PC-9 (cell line): ENCODE results near the gene RNF168. TPM values are rescaled to one million over a fixed set of nuclear protein-coding genes. Genes with fewer than 3 reads are reported as not detected.

Experiments used
- BruUV-seq: library from RNA; stranded (reverse); fragments of 400-500 nt; replicated peaks from 2 replicates; lab custom pipeline; 2021; lab: Mats Ljungman, UMichigan
- CTCF ChIA-PET: fragments of 300-600 bp; sonication (Branson Sonifier 250); formaldehyde crosslinking; loops from one replicate; lab custom pipeline; 2022; ENCODE audit warnings: antibody characterized with exemption; lab: Charles Lee
- POLR2A ChIA-PET: fragments of 300-600 bp; sonication (Branson Sonifier 250); formaldehyde crosslinking; loops from one replicate; lab custom pipeline; 2022; ENCODE audit warnings: antibody characterized with exemption; ENCODE audit not compliant: unreplicated experiment; lab: Charles Lee
- DNase-seq, 2 experiments: peaks; one replicate each; pipeline versions ENCODE4 v3.0.0 to v3.0.0-alpha.2; 2015 to 2022; ENCODE audit warnings: mixed read lengths in 1 of 2
- H2AFZ ChIP-seq: fragments of 200-600 bp; sonication (generic); 2 replicates; pipeline ENCODE4 v1.8.1; 2017; ENCODE audit warnings: antibody characterized with exemption
- H3F3A ChIP-seq: fragments of 200-600 bp; sonication (generic); 2 replicates; pipeline ENCODE4 v1.8.1; 2017; ENCODE audit warnings: antibody characterized with exemption, mild to moderate bottlenecking, low read depth; ENCODE audit not compliant: insufficient read depth
- H3K27ac ChIP-seq: fragments of 200-600 bp; sonication (generic); 2 replicates; pipeline ENCODE4 v1.6.1; 2016; ENCODE audit warnings: mixed run types
- H3K27me3 ChIP-seq: fragments of 200-600 bp; sonication (generic); 2 replicates; pipeline ENCODE4 v1.6.1; 2016; ENCODE audit warnings: low read depth, mixed run types; ENCODE audit not compliant: insufficient read depth
- H3K36me3 ChIP-seq: fragments of 200-600 bp; sonication (generic); 2 replicates; pipeline ENCODE4 v1.6.1; 2016; ENCODE audit warnings: low read depth, mixed run types
- H3K4me1 ChIP-seq: fragments of 200-600 bp; sonication (generic); replicated peaks from 2 replicates; pipeline ENCODE4 v1.6.1; 2016; ENCODE audit warnings: mixed run types; ENCODE audit not compliant: insufficient read depth
- H3K4me2 ChIP-seq: fragments of 200-600 bp; sonication (generic); 2 replicates; pipeline ENCODE4 v1.6.1; 2017; ENCODE audit warnings: mixed run types
- H3K4me3 ChIP-seq: fragments of 200-600 bp; sonication (generic); 2 replicates; pipeline ENCODE4 v1.6.1; 2016; ENCODE audit warnings: mixed run types
- H3K79me2 ChIP-seq: fragments of 200-600 bp; sonication (generic); 2 replicates; pipeline ENCODE4 v1.6.1; 2017; ENCODE audit warnings: low read depth, mixed run types
- H3K9me2 ChIP-seq: fragments of 200-600 bp; sonication (generic); 2 replicates; pipeline ENCODE4 v1.8.1; 2017; ENCODE audit warnings: mild to moderate bottlenecking; ENCODE audit not compliant: insufficient read depth
- H3K9me3 ChIP-seq: fragments of 200-600 bp; sonication (generic); 2 replicates; pipeline ENCODE4 v1.8.1; 2016; ENCODE audit warnings: low read depth; ENCODE audit not compliant: insufficient read depth
- H4K20me1 ChIP-seq: fragments of 200-600 bp; sonication (generic); 2 replicates; pipeline ENCODE4 v1.8.1; 2017; ENCODE audit not compliant: insufficient read depth
- CTCF ChIP-seq: fragments of 200-600 bp; sonication (generic); conservative IDR thresholded peaks from 2 replicates; pipeline ENCODE4 v1.6.1; 2017; ENCODE audit warnings: mixed run types, antibody characterized with exemption, mild to moderate bottlenecking, moderate library complexity
- EZH2 ChIP-seq: fragments of 200-600 bp; sonication (generic); IDR thresholded peaks from 2 replicates; pipeline ENCODE4 v1.8.0; 2017; ENCODE audit warnings: antibody characterized with exemption, low read depth
- intact Hi-C: fragments of 100-400 bp; cut with micrococcal nuclease; formaldehyde crosslinking; loops from one replicate; pipeline ENCODE4 v1.10.0; 2022; ENCODE audit not compliant: unreplicated experiment
- total RNA-seq: library from RNA; stranded (reverse); gene quantifications from 2 replicates; pipeline ENCODE4 v1.2.3, GENCODE V29; 2021

RNF168 gene
- total RNA-seq, 1 experiment from 2014 or later = 60.6 TPM

- H4K20me1 ChIP-seq = peaks cover 89% of the 10 kb centered on the region
- H3K79me2 ChIP-seq = peaks cover 96% of the 10 kb centered on the region
- H3K4me3 ChIP-seq = no peak overlapping the region
- no peak overlapping the region for H2AFZ ChIP-seq
- ChIA-PET POLR2A (no interaction called here), CTCF (no interaction called here)
- no peaks in the 10 kb centered on the region for H3K9me2 ChIP-seq
- H3F3A ChIP-seq = peaks cover 6% of the 10 kb centered on the region; the same call in 1 of the 2 replicates
- no peaks in the 10 kb centered on the region for H3K27me3 ChIP-seq
- no peaks in the 10 kb centered on the region for H3K4me1 ChIP-seq
- no peaks in the 10 kb centered on the region for H3K36me3 ChIP-seq
- no peak for DNase-seq
- no peak for TF ChIP-seq EZH2
- no peak for TF ChIP-seq CTCF
- H3K27ac ChIP-seq = no peak overlapping the region
- intact Hi-C loops = no loop called here
- no peak overlapping the region for H3K4me2 ChIP-seq
- no TSS peak for BruUV-seq
- H3K9me3 ChIP-seq = no peaks in the 10 kb centered on the region
These were observed 84.2 kb downstream of the RNF168 start for GRCh38 chr3:196419386-196419785.

Other genes starting within 250 kb of the RNF168 start
- 74.4 and 91.2 TPM in 2 replicates for gene PCYT1A, start 216.0 kb downstream of the RNF168 start, total RNA-seq
- gene DYNLT2B, start 185.5 kb downstream of the RNF168 start, total RNA-seq = 5.1 and 5.3 TPM in 2 replicates
- gene TM4SF19, start 165.4 kb downstream of the RNF168 start, total RNA-seq = 50.1 and 74.8 TPM in 2 replicates
- gene UBXN7, start 71.3 kb downstream of the RNF168 start, total RNA-seq = 68.6 and 125 TPM in 2 replicates
- gene SMCO1, start 11.6 kb upstream of the RNF168 start, total RNA-seq = not detected in 2 replicates
- 33.5 and 34.8 TPM in 2 replicates for gene WDR53, start 64.8 kb upstream of the RNF168 start, total RNA-seq
- 16.5 and 21.3 TPM in 2 replicates for gene FBXO45, start 64.9 kb upstream of the RNF168 start, total RNA-seq
- 2.2 and 3.1 TPM in 2 replicates for gene NRROS, start 135.9 kb upstream of the RNF168 start, total RNA-seq
- gene CEP19, start 208.5 kb upstream of the RNF168 start, total RNA-seq = 3.4 and 5.5 TPM in 2 replicates
- 47.6 and 52.9 TPM in 2 replicates for gene PIGX, start 208.6 kb upstream of the RNF168 start, total RNA-seq
- 78.6 and 113 TPM in 2 replicates for gene PAK2, start 236.1 kb upstream of the RNF168 start, total RNA-seq